GM23338 (cell line): ENCODE measurements around the gene ZNF804A. TPM values are rescaled to one million over a fixed set of nuclear protein-coding genes. Genes with fewer than 3 reads are reported as not detected.

Source experiments
- CTCF ChIP-seq, 2 experiments: fragments of 200-600 bp in 1 of 2; sonication (generic) in 1 of 2; conservative IDR thresholded peaks; 2 replicates each; pipeline versions ENCODE4 v1.5.1 to v1.6.1; 2016 to 2017; ENCODE audit warnings: antibody characterized with exemption in 2 of 2, low read depth in 2 of 2, mild to moderate bottlenecking in 2 of 2, moderate library complexity in 1 of 2
- polyA plus RNA-seq: library from polyadenylated mRNA; unstranded; fragments of >200 nt; fragmentation: Nextera tagmentation; extraction: Ambion mirVana; gene quantifications from 2 replicates; pipeline ENCODE4 v1.2.1, GENCODE V29; 2016
- total RNA-seq: library from RNA; depleted of rRNA; stranded (reverse); fragments of >200 nt; shearing (Covaris generic); gene quantifications from 2 replicates; pipeline ENCODE4 v1.2.3, GENCODE V29; 2014

Gene ZNF804A
- total and polyA plus RNA-seq, 2 experiments from 2014 or later = not detected

GRCh38 chr2:184971546-184972068 lies 373.3 kb downstream of the ZNF804A start (continued):
- no peak for TF ChIP-seq CTCF (conservative IDR thresholded peaks at IDR 0.05; ENCODE audit: low read depth in 2 of 2)
